Neural cell (in vitro differentiated cells): Measurements from ENCODE around the gene AK2. TPM values are rescaled to one million over a fixed set of nuclear protein-coding genes. Genes with fewer than 3 reads are reported as not detected.

Experiments
- H2AFZ ChIP-seq: fragments of 200-600, 300-800 bp; sonication (generic), shearing (Covaris generic); 2 replicates; pipeline ENCODE4 v1.6.0; 2014; ENCODE audit warnings: low read depth, mild to moderate bottlenecking, antibody characterized with exemption, low read length, moderate library complexity
- H3F3A ChIP-seq: fragments of 200-600 bp; shearing (Covaris generic); 2 replicates; pipeline ENCODE4 v1.6.1; 2016; ENCODE audit warnings: mild to moderate bottlenecking, moderate library complexity, mixed read lengths, antibody characterized with exemption, low read length; ENCODE audit not compliant: insufficient read depth, poor library complexity, severe bottlenecking
- H3K27ac ChIP-seq: fragments of 200-600, 300-800 bp; sonication (generic), shearing (Covaris generic); 2 replicates; pipeline ENCODE4 v1.5.1; 2014; ENCODE audit warnings: mild to moderate bottlenecking, low read length, moderate library complexity
- H3K27me3 ChIP-seq: fragments of 300-800, 200-600 bp; sonication (generic), shearing (Covaris generic); 2 replicates; pipeline ENCODE4 v1.6.0; 2014; ENCODE audit warnings: mild to moderate bottlenecking, low read depth, low read length, moderate library complexity; ENCODE audit not compliant: insufficient read depth
- H3K36me3 ChIP-seq: fragments of 300-800, 200-600 bp; sonication (generic), shearing (Covaris generic); 2 replicates; pipeline ENCODE4 v1.5.1; 2014; ENCODE audit warnings: mild to moderate bottlenecking, antibody characterized with exemption, low read length, moderate library complexity; ENCODE audit not compliant: insufficient read depth
- H3K4me2 ChIP-seq: fragments of 300-800, 200-600 bp; sonication (generic), shearing (Covaris generic); 2 replicates; pipeline ENCODE4 v1.6.0; 2014; ENCODE audit warnings: mild to moderate bottlenecking, low read length
- H3K4me3 ChIP-seq: fragments of 300-800, 200-600 bp; sonication (generic), shearing (Covaris generic); 2 replicates; pipeline ENCODE4 v1.5.1; 2014; ENCODE audit warnings: mild to moderate bottlenecking, low read length, moderate library complexity
- H3K79me2 ChIP-seq: fragments of 200-600 bp; shearing (Covaris generic); replicated peaks from 2 replicates; pipeline ENCODE4 v1.6.0; 2014; ENCODE audit warnings: mild to moderate bottlenecking, low read length, moderate library complexity; ENCODE audit not compliant: insufficient read depth
- H3K9ac ChIP-seq: fragments of 300-800, 200-600 bp; sonication (generic), shearing (Covaris generic); 2 replicates; pipeline ENCODE4 v1.6.1; 2016; ENCODE audit warnings: mild to moderate bottlenecking, low read length, mixed read lengths
- H3K9me2 ChIP-seq: fragments of 200-600 bp; shearing (Covaris generic); 2 replicates; pipeline ENCODE4 v1.6.1; 2016; ENCODE audit warnings: mild to moderate bottlenecking, low read length, mixed read lengths; ENCODE audit not compliant: insufficient read depth
- H3K9me3 ChIP-seq: fragments of 200-600, 300-800 bp; sonication (generic), shearing (Covaris generic); 2 replicates; pipeline ENCODE4 v1.6.1; 2016; ENCODE audit warnings: mild to moderate bottlenecking, mixed run types, low read length, moderate library complexity, mixed read lengths
- H4K20me1 ChIP-seq: fragments of 200-600 bp; shearing (Covaris generic); 2 replicates; pipeline ENCODE4 v1.6.1; 2016; ENCODE audit warnings: mild to moderate bottlenecking, mixed run types; ENCODE audit not compliant: insufficient read depth
- EP300 ChIP-seq: fragments of 450-650 bp; conservative IDR thresholded peaks from 2 replicates; pipeline ENCODE4 v1.6.1; 2014; ENCODE audit warnings: antibody characterized with exemption, mild to moderate bottlenecking, moderate library complexity; ENCODE audit not compliant: poor library complexity, severe bottlenecking
- EZH2 ChIP-seq: fragments of 200-600, 300-800 bp; shearing (Covaris generic), sonication (generic); IDR thresholded peaks from 2 replicates; pipeline ENCODE4 v1.6.1; 2014; ENCODE audit warnings: antibody characterized with exemption, low read length, borderline replicate concordance, mild to moderate bottlenecking; ENCODE audit not compliant: insufficient read depth, poor library complexity, severe bottlenecking
- MXI1 ChIP-seq: fragments of 450-650 bp; conservative IDR thresholded peaks from 2 replicates; pipeline ENCODE4 v1.6.1; 2014; ENCODE audit warnings: antibody characterized with exemption, mild to moderate bottlenecking; ENCODE audit not compliant: poor library complexity, severe bottlenecking
- POLR2AphosphoS5 ChIP-seq: IDR thresholded peaks from 2 replicates; pipeline ENCODE4 v1.6.1; 2012
- RAD21 ChIP-seq: fragments of 450-650 bp; conservative IDR thresholded peaks from 2 replicates; pipeline ENCODE4 v1.6.1; 2014; ENCODE audit warnings: antibody characterized with exemption, mild to moderate bottlenecking, moderate library complexity
- SMC3 ChIP-seq: fragments of 450-650 bp; conservative IDR thresholded peaks from 2 replicates; pipeline ENCODE4 v1.6.1; 2014; ENCODE audit warnings: antibody characterized with exemption, mild to moderate bottlenecking, moderate library complexity; ENCODE audit not compliant: poor library complexity
- TAF1 ChIP-seq: IDR thresholded peaks from 2 replicates; pipeline ENCODE4 v1.6.1; 2012; ENCODE audit warnings: low read depth
- polyA plus RNA-seq: library from polyadenylated mRNA; depleted of rRNA; stranded (reverse); fragments of >200 nt; gene quantifications from 2 replicates; pipeline ENCODE4 v1.2.3, GENCODE V29; 2014
- TF ChIP-seq, protein P1 (sequence below): fragments of 450-650 bp; IDR thresholded peaks from 2 replicates; pipeline ENCODE4 v1.5.1; 2014; ENCODE audit warnings: antibody characterized with exemption, mild to moderate bottlenecking, moderate library complexity; ENCODE audit not compliant: poor library complexity, severe bottlenecking
- TF ChIP-seq, protein P2 (sequence below): IDR thresholded peaks from 2 replicates; pipeline ENCODE4 v1.6.1; 2012; ENCODE audit warnings: borderline replicate concordance

The AK2 gene
- polyA plus RNA-seq, 1 donor from 2014 or later = 107 TPM

DNA sequence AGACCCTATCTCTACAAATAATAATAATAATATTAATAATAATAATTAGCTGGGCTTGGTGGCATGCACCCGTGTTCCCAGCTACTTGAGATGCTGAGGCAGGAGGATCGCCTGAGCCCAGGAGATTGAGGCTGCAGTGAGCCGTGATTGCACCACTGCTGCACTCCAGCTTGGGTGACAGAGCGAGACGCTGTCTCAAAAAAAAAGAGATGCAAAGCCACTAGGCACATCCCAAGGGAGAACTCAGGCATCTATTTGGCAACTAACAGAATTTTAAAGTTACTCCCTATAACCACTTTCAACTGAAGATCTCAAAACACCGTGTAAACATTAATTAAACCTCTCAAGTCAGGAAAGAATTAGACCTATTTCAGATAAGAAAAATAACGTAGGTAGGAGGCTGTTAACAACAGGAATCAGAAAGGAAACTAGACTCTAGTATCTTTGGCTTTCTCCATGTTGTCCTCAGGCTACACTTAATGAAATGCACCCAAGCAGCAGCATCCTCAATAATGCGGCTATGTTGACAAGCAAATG is 75.8 kb downstream of the AK2 start:
- Histone ChIP-seq H3K9me2 (no peaks in the 10 kb centered on the region), H3K4me2 (peak overlapping the region; percentile 19), H4K20me1 (peaks cover 4% of the 10 kb centered on the region), H2AFZ (no peak overlapping the region), H3K27ac (no peak overlapping the region), H3K79me2 (peaks cover 55% of the 10 kb centered on the region), H3K9ac (no peak overlapping the region), H3F3A (no peaks in the 10 kb centered on the region), H3K4me3 (peak overlapping the region; percentile 49), H3K27me3 (no peaks in the 10 kb centered on the region), H3K36me3 (no peaks in the 10 kb centered on the region), H3K9me3 (no peaks in the 10 kb centered on the region)
- TF ChIP-seq SMC3 = no peak
- TF ChIP-seq, protein P1, sequence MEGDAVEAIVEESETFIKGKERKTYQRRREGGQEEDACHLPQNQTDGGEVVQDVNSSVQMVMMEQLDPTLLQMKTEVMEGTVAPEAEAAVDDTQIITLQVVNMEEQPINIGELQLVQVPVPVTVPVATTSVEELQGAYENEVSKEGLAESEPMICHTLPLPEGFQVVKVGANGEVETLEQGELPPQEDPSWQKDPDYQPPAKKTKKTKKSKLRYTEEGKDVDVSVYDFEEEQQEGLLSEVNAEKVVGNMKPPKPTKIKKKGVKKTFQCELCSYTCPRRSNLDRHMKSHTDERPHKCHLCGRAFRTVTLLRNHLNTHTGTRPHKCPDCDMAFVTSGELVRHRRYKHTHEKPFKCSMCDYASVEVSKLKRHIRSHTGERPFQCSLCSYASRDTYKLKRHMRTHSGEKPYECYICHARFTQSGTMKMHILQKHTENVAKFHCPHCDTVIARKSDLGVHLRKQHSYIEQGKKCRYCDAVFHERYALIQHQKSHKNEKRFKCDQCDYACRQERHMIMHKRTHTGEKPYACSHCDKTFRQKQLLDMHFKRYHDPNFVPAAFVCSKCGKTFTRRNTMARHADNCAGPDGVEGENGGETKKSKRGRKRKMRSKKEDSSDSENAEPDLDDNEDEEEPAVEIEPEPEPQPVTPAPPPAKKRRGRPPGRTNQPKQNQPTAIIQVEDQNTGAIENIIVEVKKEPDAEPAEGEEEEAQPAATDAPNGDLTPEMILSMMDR = no peak
- no peak for TF ChIP-seq EP300
- no peak for TF ChIP-seq TAF1
- no peak for TF ChIP-seq POLR2AphosphoS5
- TF ChIP-seq, protein P2, sequence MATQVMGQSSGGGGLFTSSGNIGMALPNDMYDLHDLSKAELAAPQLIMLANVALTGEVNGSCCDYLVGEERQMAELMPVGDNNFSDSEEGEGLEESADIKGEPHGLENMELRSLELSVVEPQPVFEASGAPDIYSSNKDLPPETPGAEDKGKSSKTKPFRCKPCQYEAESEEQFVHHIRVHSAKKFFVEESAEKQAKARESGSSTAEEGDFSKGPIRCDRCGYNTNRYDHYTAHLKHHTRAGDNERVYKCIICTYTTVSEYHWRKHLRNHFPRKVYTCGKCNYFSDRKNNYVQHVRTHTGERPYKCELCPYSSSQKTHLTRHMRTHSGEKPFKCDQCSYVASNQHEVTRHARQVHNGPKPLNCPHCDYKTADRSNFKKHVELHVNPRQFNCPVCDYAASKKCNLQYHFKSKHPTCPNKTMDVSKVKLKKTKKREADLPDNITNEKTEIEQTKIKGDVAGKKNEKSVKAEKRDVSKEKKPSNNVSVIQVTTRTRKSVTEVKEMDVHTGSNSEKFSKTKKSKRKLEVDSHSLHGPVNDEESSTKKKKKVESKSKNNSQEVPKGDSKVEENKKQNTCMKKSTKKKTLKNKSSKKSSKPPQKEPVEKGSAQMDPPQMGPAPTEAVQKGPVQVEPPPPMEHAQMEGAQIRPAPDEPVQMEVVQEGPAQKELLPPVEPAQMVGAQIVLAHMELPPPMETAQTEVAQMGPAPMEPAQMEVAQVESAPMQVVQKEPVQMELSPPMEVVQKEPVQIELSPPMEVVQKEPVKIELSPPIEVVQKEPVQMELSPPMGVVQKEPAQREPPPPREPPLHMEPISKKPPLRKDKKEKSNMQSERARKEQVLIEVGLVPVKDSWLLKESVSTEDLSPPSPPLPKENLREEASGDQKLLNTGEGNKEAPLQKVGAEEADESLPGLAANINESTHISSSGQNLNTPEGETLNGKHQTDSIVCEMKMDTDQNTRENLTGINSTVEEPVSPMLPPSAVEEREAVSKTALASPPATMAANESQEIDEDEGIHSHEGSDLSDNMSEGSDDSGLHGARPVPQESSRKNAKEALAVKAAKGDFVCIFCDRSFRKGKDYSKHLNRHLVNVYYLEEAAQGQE = no peak
- TF ChIP-seq RAD21 = no peak
- no peak for TF ChIP-seq EZH2
- TF ChIP-seq MXI1 = no peak

DNA sequence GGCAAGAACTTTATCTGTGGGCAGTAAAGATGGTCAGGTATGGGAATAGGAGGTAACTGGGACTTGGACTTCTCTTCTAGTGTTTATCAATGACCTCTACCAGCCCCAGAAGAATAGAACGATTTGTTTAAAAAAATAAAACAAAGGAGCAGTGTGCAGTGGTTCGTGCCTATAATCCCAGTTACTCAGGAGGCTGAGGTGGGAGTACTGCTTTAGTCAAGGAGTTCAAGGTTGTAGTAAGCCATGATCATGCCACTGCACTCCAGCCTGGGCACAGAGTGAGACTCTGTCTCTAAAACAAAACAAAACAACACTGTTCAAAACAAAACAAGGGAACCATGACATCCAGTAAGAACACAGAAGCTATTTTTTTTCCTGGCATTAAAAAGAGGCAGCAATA is 76.3 kb downstream of the AK2 start:
- no peaks in the 10 kb centered on the region for H3K36me3 ChIP-seq

More for the DNA sequence above, 76.3 kb downstream of the AK2 start:
- Histone ChIP-seq H3K9ac (no peak overlapping the region), H3F3A (no peaks in the 10 kb centered on the region), H3K9me2 (no peaks in the 10 kb centered on the region), H3K27me3 (no peaks in the 10 kb centered on the region), H3K4me3 (no peak overlapping the region), H3K4me2 (no peak overlapping the region), H3K27ac (no peak overlapping the region), H3K9me3 (no peaks in the 10 kb centered on the region), H4K20me1 (peaks cover 4% of the 10 kb centered on the region), H2AFZ (no peak overlapping the region), H3K79me2 (peaks cover 59% of the 10 kb centered on the region)
- TF ChIP-seq RAD21 = no peak
- no peak for TF ChIP-seq EP300
- no peak for TF ChIP-seq TAF1
- TF ChIP-seq, protein P2 = no peak
- TF ChIP-seq POLR2AphosphoS5 = no peak
- TF ChIP-seq SMC3 = no peak
- TF ChIP-seq, protein P1 = no peak
- TF ChIP-seq EZH2 = no peak
- no peak for TF ChIP-seq MXI1
